Ramos (cell line): ENCODE results near the gene SMAP2.

Experiments used
- in situ Hi-C: fragments of 300-500 bp; cut with MboI; formaldehyde crosslinking; loops from one replicate; pipeline ENCODE4 v1.14.3; 2022; ENCODE audit warnings: low sequenced_read_pairs; ENCODE audit not compliant: unreplicated experiment

SMAP2 gene

DNA sequence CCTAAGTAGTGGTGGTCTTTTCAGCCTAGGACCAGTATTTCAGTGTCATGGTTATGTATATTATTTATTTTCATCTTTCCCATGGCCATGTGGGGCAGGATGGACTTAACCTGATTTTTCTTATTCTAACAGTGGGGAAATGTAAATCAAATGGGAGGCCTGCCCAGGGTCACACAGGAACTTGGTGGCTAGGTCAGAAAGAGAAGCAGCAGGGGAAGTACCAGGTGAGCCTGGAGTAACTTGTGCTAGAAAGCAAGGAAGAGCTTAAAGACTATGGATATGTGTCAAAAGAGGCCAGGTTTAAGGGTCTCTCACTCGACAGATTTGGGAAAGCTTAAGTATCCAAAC, 77.7 kb downstream of the SMAP2 start:
- in situ Hi-C loops: no loop called here

DNA sequence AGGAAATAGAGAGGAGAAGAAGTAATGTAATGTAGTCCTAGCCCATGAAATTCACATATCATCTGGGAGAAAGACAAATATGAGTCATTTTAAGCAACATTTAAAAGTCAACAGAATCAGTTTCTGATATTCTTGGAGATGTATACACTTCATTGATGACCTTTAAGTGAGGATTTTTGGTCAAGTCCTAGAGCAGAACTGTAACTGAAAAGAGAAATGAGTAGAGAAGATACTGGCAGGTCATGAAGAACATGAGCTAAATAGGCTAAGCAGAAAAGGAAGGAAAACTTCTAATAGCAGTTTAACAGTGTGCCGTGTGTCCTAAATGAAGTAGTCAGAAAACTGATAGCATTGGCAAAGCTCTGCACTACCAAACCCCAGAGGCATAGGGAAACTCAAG, 81.3 kb downstream of the SMAP2 start:
- in situ Hi-C loops: no loop called here

- in situ Hi-C loops: no loop called here
Measured at GRCh38 chr1:40462956-40463590, 89.5 kb downstream of the SMAP2 start.

DNA sequence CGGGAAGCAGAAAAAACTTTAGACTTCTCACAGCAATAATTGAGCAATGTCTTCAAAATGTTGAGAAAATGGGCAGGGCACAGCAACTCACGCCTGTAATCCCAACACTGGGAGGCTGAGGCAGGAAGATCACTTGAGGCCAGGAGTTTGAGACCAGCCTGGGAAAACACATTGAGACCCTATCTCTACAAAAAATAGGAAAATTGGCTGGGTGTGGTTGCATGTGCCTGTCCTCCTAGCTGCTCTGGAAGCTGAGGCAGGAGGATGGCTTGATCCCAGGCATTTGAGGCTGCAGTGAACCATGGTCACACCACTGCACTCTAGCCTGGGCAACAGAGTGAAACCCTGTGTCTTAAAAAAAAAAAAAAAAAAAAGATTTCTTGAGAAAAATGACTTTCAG, 95.8 kb downstream of the SMAP2 start:
- in situ Hi-C loops: no loop called here
